Medulla oblongata (tissue), 1 donor: ENCODE measurements around the gene TBC1D2B.
"Not testable (repeated sequence)": the region's sequence is repeated elsewhere in the genome, so short reads cannot be mapped to it uniquely, and the experiment has no call there.

Experiments used
- DNase-seq: peaks from one replicate; pipeline ENCODE4 v3.0.0-alpha.2; 2015; ENCODE audit errors: extremely low spot score

The TBC1D2B gene

DNA sequence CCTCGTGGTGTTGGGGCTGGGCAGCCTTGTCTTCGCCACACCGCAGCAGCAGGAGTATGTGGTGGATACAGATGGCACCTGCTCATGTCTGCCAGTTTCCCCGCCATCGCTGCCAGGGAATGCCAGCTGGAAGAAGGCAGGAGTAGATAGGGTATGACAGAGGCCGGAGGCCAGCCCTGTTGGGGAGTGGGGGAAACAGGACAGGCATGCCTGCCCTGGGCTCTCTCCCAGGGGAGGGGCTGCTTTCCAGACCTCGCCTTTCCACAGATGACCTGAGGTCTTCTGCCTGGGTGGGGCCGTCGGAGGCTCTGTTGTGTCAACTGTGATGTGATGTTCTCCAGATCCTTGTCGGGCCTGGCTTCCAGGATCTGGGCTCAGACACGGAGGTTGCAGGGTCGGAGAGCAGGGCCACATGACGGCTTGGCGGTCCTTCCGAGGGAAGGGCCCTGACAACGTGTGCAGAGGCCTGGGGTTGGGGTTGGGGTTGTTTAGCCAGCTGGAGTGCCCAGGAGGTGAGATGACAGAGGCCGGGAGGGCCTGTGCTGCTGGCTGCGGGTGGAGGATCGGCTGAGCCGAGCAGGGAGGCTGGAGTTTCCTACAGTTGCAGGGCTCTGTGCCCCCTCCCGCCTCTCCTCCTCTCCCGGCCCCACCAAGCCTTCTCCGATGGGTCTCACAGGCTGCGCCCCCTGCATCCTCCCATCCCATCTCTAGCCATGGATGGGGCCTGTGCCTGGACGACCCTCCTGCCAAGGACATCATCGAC lies 102.0 kb downstream of the TBC1D2B start:
- no peak for DNase-seq

GRCh38 chr15:77974416-77975331 lies 102.8 kb downstream of the TBC1D2B start:
- no peak for DNase-seq

- DNase-seq = peak; percentile 78
Measured at GRCh38 chr15:77974098-77974414, 103.5 kb downstream of the TBC1D2B start.

GRCh38 chr15:77973273-77974097 lies 104.0 kb downstream of the TBC1D2B start:
- not testable (repeated sequence) for DNase-seq

- not testable (repeated sequence) for DNase-seq
Measured at GRCh38 chr15:77972706-77973105, 104.8 kb downstream of the TBC1D2B start.

DNA sequence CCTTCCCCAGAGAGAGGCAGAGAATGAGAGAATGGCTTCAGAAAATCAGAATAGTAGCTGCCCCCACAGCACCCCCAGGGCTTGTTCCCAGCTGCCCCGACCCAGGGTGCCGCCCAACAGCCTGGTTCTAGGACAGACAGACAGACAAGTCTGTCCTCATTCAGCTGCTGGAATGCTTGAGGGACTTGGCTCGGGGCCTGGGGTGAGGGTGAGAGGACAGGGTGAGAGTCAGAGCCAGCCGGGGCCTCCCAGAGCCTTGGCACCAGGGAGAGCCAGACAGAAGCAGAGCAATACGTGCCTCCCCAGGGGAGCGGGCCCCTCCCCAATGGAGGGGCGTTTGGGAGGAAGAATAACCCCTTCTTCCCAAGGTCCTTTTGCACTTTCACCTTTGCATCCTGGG lies 105.6 kb downstream of the TBC1D2B start:
- DNase-seq = not testable (repeated sequence)

DNA sequence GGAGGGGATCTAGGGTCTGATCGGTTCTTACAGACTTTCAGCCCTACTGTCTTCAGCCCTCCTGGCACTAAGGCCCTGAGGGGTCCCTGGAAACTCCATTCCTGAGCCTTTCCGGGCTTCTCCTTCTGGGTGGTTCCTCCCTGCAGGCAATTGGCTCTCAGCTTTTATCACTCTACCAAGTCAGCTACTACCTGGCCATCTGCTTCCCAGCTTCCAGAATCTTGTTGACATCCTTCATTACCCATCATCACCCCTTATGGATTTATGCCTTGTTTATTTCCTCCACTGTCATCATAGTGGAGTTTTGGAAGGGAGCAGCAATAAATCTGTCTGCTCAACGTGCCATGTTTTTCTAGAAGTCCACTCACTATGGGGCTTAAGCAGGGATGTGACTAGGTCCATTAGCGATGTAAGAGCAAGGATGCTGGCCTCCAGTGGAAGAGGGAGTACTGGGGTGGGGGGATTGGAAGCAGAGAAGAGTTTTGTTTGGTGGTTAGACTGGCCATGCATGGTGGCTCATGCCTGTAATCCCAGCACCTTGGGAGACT lies 106.6 kb downstream of the TBC1D2B start:
- DNase-seq = not testable (repeated sequence)

DNA sequence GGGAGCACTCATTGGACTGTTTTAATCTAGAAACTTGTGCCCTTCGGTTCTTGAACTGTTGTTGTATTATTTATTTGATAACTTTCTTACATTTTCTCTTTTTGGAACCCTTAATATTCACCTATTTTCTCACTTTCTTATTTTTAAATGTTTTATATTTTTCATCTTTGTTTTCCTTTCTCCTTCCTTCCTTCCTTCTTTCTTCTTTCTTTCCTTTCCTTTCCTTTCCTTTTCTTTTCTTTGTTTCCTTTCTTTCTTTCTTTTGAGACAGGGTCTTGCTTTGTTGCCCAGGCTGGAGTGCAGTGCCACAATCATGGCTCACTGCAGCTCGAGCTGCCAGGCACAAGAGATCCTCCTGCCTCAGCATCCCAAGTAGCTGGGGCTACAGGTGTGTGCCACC lies 108.5 kb downstream of the TBC1D2B start:
- no peak for DNase-seq

- no peak for DNase-seq
Measured at GRCh38 chr15:77967798-77968197, 109.7 kb downstream of the TBC1D2B start.

GRCh38 chr15:77967235-77967615 lies 110.3 kb downstream of the TBC1D2B start:
- DNase-seq = not testable (repeated sequence)

DNA sequence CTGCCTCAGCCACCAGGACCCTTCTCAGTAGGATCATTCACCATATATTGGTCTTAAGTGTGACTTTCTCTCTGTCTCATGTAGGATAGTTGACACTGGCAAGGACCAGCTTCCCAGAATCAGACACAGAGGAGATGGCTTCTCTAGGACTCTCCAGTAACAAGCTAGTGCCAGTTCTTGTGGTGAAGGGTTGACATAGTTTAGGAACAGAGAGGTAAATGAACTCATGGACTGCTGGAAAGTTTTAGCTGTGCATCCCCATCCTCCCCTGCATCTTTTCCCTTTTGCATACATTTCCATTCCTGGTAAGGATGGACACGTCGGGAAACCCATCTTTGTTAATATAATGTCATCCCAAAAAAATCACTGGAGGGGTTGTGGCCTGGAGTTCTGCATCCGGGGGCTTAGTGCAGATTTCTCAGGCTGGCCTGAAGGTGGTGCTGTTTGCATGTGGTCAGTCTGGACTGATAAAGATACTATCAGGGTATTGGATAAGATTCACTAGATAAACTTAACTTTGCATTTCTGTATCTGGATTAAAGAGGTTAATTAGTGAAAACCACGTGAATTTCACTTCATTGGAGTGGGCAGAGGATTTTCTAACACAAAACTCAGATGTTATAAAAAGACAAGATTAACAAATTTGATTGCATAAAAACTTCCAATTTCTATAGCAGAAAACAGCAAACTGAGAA lies 110.8 kb downstream of the TBC1D2B start:
- DNase-seq = peak; percentile 65

GRCh38 chr15:77964193-77964592 lies 113.3 kb downstream of the TBC1D2B start:
- DNase-seq = no peak

DNA sequence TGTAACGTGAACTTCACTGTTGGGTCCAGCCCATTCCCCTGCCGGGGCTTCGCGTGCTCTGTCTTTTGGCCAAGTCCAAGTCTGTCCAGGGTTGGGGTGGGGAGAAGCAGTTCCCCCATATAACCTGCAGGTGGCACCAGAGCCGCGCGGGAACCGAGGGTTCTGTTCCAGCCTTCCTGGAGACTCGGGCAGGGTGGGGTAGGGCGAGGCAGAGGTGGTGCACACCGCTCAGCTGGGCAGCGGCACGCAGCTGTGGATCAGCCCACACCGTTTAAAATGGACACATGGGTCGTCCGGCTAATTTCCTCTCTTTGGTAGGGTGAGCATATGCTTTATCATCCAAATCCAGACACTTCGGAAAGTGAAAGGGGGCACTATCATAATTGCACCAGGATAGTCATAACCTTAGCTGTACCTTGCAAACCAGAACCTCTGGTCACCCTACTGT lies 118.1 kb downstream of the TBC1D2B start:
- DNase-seq = peak; percentile 83

DNA sequence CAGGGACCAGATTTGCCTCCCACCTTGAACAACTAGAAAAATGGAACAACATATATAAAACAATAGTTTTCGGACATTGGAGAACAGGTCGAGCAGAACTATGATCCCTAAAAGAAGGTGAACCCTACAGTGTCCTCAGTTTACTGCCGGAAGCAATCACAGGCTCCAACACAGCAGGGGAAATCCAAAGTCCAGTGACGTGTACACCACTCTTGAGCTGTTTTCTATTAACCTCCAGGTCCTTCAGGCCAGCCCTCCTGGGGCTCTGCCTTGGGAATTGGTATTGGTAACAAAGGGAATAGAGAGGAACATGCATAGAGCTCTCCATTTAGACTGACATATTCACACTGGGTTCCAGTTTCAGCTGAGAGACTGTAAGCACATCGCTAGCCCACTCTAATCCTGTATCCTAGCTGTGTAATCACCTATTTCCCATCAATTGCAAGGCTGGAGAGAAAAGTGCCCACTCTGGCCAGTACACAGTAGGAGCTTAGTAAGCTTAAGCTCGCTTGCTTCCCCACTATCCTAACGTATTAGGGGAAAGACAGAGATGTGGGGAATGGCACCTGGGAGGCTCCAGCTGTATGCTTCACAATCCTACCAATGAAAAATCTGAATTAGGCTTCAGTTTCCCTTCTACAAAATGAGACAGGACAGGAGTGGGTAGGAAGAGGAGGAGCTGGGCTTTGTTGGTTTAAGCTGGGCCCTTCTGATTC lies 118.6 kb downstream of the TBC1D2B start:
- not testable (repeated sequence) for DNase-seq

DNA sequence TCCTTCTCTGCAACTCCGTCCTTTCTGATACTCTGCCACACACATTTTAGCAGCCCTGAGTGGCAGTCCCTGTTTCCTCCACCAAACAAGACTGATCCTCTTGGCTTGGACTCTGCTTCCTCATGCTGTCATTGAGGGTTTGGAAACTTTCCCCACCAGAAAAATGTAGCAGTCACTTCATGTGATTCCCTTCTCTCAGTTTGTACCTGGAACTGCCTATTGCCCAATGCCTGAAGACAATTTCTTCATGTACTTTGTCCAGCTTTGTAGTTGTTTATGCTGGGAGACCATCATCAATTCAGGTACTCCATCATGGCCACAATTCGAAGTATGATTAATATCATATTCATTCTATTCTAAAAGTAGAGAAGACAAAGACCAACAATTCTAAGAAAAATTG lies 119.5 kb downstream of the TBC1D2B start:
- DNase-seq = not testable (repeated sequence)

DNA sequence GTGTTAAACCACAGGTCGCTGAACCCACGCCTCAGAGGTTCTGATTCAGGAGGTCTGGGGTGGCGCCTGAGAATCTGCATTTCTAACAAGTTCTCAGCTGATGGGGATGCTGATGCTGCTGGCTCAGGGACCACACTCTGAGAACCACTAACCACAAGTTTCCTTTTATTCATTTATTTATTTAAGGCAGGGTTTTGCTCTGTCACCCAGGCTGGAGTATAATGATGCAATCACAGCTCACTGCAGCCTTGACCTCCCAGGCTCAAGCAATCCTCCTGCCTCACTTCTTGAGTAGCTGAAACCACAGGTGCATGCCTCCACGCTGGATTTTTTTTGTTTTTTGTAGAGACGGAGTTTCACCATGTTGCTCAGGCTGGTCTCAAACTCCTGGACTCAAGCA lies 123.6 kb downstream of the TBC1D2B start:
- not testable (repeated sequence) for DNase-seq

DNA sequence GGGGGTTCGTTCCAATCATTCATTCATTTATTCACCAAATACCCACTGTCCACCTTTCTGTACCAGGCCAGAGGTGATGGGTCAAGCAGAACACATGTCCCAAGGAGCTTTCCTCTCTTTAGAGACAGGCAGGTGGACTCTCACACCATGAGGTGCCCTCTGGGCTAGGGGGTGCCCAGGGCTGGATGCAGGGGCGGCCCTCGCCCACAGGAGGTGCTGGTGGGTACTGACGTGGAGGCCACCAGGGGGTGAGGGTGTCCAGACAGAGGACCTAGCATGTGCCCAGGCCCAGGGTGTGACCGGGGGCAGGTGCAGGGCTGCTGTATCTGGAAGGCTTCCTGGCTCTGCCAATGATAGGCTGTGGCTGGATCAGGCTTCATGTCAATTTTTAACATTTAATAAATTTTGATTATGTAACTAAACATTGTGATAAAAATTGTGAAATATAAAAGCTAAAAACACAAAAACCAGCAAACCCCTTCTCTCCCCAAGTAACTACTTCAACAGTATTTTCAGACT lies 124.5 kb downstream of the TBC1D2B start:
- not testable (repeated sequence) for DNase-seq

GRCh38 chr15:77951105-77951786 lies 126.3 kb downstream of the TBC1D2B start:
- DNase-seq = not testable (repeated sequence)

- DNase-seq = not testable (repeated sequence)
Measured at GRCh38 chr15:77950470-77950869, 127.0 kb downstream of the TBC1D2B start.
